GM19467 (cell line): ENCODE measurements around the gene STXBP5.

Experiments used
- ATAC-seq: cut with Tn5 transposase; IDR thresholded peaks from one replicate; pipeline ENCODE4 v1.9.1; 2021; ENCODE audit warnings: mild to moderate bottlenecking, moderate library complexity; ENCODE audit not compliant: unreplicated experiment

STXBP5 gene

GRCh38 chr6:147204060-147204785 is at the start of gene STXBP5:
TSS of gene STXBP5 (plus strand) at chr6:147204417. CDS start at chr6:147204533, 116 bp downstream.
- ATAC-seq, result peak; percentile 26

- no peak for ATAC-seq
These were observed 49.8 kb upstream of the STXBP5 start for GRCh38 chr6:147154454-147154853.

- ATAC-seq, result no peak
These were observed 48.0 kb upstream of the STXBP5 start for GRCh38 chr6:147156218-147156617.

DNA sequence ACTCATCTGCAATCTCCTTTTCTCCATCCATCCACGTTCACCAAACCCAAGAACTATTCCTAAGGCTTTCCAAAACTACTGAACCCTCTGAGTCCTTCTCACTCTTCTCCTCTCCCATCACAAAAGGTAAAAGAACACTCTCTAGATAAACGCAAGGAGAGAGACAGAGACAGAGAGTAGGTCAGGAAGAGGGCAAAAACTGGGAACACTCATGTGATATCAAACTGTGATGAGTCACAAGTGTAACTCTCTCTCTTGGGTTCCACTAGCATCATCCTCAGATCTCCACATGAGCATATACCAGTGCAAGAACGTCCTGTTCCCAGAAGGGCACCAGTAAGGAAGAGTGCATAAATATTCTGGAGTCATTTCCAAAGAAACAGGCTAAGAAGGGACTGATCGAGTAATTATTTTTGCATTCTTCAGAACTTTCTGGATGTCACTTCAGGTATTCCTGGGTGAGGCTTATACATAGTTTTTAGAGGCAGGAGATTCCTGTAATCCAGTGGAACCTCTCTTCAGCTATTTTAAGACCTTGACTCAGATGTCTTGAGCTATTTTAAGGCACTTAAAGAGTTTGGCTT is 47.3 kb upstream of the STXBP5 start:
- ATAC-seq, result no peak

- no peak for ATAC-seq
These were observed 46.3 kb upstream of the STXBP5 start for GRCh38 chr6:147157930-147158329.

GRCh38 chr6:147158881-147159280 is 45.3 kb upstream of the STXBP5 start:
- ATAC-seq, result no peak

- ATAC-seq, result no peak
These were observed 44.5 kb upstream of the STXBP5 start for GRCh38 chr6:147159536-147160374.

- no peak for ATAC-seq
These were observed 43.6 kb upstream of the STXBP5 start for GRCh38 chr6:147160593-147160992.

GRCh38 chr6:147161253-147161973 is 42.8 kb upstream of the STXBP5 start:
- ATAC-seq, result no peak

DNA sequence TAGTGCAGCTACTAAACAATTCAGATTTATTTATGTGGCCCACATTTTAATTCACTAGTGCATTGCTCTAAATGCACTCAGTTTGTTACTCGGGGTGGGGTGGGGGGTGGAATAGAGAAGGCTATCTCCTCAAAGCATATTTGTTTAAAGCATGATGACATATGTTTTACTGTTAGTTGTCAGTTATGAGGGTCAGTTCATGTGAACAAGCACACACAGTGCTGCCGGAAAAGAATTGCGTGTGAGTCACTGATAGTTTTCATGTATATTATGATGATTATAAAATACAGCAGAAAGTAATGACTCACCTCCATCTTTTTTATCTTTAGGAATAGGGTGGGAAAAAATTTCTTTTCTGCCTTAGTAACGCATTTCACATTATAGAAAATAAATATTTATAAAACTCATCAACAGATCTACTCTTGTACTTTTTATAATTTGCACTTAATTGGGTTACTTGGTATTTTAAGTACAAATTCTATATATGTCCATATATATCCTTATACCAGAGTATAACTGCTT is 42.2 kb upstream of the STXBP5 start:
- no peak for ATAC-seq

- no peak for ATAC-seq
These were observed 39.5 kb upstream of the STXBP5 start for GRCh38 chr6:147164761-147165160.

DNA sequence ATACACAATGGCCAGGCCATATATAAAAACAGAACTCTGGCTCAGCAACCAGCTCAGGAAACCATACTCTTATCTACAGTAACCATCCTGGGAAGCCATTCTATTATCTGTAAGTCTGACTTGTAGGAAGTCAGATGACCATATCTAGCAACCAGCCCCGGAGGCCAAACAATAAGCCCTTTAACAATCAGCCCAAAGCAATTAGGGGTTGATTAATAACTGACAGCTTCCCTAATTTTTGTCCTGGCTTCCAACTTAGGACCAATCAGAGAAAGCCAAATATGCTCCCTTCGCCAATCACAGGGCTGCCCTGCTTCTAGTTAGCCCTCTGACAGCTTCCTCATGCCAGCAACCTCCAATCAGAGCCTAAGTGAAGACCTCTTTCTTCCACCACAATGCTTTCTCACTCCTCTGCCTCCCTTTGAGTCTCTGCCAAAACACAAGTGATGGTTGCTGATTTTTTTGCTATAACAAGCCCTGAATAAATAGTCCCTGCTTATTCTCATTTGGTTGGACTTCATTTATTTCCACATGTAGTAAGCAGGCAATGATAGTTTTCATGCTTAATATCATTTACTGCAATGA is 37.8 kb upstream of the STXBP5 start:
- no peak for ATAC-seq

DNA sequence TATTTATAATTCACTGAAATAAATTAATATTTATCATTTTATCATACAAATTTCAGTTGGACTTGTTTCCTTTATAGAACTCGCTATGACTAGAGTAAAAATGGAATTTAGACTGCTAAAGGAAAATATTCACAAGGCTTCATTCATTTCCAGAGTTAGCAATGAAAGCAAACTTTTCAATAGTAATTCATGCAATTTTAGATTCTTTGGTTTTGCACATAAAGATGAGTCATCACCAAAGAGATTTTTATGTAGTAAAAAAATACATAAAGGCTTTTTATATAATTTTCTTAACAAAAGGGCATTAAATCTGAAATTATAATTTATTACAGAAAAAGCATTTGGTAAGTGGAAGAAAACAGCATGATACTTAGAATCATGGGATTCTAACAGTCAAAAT is 37.2 kb upstream of the STXBP5 start:
- no peak for ATAC-seq

DNA sequence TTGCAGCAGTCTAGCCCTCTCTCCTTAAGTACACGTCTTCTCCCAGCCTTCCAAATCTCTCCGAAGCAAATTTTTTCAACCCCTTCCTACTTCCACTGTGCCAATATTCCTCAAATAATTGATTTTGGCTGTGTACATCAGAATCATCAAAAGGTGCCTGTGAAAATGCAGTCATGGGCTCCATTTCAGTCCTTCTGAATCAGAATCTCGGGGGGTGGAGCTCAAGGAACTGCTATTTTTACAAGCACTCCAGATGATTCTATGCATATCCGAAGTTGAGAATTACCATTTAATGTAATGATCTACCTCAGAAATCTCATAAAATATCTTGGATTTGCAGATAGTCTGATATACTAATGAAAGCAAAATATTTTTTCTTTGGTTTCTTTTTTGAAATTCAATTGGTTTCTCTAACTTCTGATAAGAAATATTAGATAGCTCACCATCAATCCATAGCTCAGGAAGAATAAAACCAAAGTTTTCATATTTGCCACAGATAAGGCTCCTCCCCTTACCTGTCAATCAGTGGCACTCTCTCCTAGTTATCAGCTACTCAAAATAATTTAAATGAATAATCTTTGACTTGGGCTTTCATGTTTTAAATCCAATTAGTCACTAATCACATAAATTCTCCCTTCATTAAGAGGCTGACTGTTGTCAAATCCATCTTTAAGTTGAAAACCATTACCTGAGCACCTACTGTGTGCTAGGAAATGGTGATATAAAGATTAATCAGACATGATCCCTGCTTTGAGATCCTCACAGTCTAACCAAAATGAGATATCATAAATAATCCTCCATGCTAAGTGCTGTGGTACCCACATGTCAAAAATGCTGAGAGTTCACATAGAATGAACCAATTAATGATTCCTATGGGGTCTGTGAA is 36.4 kb upstream of the STXBP5 start:
- ATAC-seq, result no peak

DNA sequence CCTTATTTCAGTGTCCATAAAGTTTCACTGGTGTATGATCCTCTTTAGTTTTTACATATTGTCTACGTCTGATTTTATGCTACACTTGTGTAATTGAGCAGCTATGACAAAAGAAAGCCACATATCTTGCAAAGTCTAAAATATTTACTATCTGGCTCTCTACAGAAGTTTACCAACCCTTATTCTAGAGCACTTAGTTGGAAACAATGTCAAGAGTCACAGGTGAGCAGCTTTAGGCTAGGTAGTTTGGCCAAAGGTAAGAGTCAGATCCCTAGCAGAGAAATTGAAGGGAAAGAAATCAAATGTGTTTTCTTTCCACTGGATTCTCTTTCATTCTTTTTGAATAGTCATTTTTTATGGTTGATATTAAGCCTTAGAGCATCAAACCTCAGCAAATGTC is 34.7 kb upstream of the STXBP5 start:
- ATAC-seq, result no peak

- no peak for ATAC-seq
These were observed 33.9 kb upstream of the STXBP5 start for GRCh38 chr6:147170269-147170668.

DNA sequence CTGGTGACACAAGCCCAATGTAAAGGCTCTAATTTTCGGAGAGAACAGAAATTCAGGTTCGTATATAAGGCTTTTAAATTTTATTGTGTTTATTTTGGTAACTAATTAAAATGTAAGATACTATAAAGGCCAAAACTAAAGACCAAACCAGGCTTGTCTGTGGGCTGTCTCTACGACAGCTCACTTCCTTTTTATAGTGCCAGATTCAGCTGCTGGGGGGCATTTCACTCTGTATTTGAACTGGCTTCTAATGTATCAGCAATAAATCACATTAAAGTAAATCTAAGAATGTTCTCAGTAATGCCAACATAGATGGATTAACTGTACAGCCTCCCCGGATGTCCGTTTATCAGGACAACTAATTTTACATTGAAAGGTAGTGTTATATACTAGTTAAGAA is 31.1 kb upstream of the STXBP5 start:
- ATAC-seq, result no peak

DNA sequence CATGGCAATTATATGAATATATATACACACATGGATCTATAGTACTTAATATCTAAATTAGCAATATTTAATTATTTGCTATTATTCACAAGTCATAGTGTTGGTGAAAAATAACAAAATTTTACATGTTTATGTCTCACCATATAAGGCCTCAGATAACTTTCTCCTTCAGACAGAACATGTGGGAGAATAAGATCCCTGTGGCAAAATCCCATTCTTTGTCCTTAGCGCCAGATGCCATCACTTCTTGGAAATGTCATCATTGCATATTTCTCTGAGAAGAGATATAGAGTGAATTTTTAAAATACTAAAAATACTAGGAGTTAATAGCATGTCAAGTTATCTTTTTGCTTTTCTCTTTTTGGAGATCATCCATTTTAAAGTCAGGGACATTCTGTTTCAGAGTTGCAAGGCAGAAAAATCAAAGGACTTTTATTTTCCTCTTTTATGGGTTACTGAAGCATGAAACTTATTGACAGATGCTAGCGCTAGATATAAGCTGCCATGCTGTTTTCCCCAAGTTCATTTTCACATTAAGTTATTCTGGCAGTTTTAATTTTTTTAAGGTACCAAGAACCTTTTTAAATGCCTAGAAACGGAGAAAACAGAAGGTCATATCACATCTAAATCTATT is 30.4 kb upstream of the STXBP5 start:
- ATAC-seq, result no peak

DNA sequence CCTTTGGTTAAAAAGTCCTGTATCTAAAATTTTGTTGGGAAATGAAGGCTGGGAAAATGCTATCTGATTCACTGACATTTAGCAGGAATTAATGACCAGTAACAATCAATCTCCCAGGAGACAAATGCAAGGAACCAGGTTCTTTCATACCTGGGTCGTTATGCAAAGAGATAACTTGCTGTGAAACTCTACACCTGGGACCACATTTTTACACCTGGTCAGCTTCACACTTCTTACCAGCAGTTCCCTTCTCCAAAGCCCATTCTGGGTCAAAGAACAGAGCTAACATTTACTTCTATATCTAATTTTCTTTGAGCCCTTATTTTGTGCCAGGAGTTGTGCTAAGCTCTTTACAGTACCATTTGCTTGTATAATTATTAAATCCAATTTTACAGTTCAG is 27.4 kb upstream of the STXBP5 start:
- ATAC-seq, result no peak
